ENCODE results near the gene FLRT2. TPM values are rescaled to one million over a fixed set of nuclear protein-coding genes. Genes with fewer than 3 reads are reported as not detected.

Gene FLRT2
- total RNA-seq, 1 experiment from 2014 or later: 13.2 TPM

DNA sequence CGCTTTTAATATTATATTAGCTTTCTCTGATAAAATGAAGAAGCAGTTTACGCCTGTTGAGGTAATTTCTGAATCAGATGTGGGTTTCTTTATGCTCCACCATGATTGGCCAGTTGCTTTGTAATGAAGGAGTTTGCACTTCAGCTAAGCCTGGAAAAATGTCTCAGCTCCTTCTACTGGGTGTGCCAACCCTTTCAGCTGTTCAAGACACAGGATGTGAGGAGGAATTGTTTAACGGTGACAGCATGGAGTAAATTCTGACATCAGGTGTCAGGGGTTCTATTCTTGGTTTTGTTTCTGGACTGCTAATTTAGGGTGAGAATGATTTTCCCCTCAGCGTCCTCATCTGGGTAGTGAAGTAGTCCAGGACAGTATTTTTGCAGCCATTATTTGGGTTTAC, 43.5 kb downstream of the FLRT2 start:
- Mint-ChIP-seq H3K9me3 (no peaks in the 10 kb centered on the region), H3K27me3 (ENCODE audit: low read depth) (no peaks in the 10 kb centered on the region), H3K4me3 (no peak overlapping the region), H3K36me3 (no peaks in the 10 kb centered on the region), H3K4me1 (peaks cover 65% of the 10 kb centered on the region), H3K27ac (no peak overlapping the region)
- POLR2A ChIA-PET: no interaction called here
- TF ChIP-seq NR3C1 (CRISPR knock-in tag; conservative IDR thresholded peaks at IDR 0.05; ENCODE audit: low read depth) (no peak), ZNF671 (CRISPR knock-in tag; IDR thresholded peaks at IDR 0.05) (no peak), JUN (CRISPR knock-in tag; IDR thresholded peaks at IDR 0.05) (no peak), ZNF219 (CRISPR knock-in tag; IDR thresholded peaks at IDR 0.05; ENCODE audit: borderline replicate concordance) (no peak), RELA (CRISPR knock-in tag; IDR thresholded peaks at IDR 0.05; ENCODE audit: borderline replicate concordance) (no peak), NFATC4 (CRISPR knock-in tag; IDR thresholded peaks at IDR 0.05) (no peak), ZNF138 (CRISPR knock-in tag; conservative IDR thresholded peaks at IDR 0.05) (no peak), GTF2I (CRISPR knock-in tag; conservative IDR thresholded peaks at IDR 0.05) (no peak)
- TF ChIP-seq, protein P1, sequence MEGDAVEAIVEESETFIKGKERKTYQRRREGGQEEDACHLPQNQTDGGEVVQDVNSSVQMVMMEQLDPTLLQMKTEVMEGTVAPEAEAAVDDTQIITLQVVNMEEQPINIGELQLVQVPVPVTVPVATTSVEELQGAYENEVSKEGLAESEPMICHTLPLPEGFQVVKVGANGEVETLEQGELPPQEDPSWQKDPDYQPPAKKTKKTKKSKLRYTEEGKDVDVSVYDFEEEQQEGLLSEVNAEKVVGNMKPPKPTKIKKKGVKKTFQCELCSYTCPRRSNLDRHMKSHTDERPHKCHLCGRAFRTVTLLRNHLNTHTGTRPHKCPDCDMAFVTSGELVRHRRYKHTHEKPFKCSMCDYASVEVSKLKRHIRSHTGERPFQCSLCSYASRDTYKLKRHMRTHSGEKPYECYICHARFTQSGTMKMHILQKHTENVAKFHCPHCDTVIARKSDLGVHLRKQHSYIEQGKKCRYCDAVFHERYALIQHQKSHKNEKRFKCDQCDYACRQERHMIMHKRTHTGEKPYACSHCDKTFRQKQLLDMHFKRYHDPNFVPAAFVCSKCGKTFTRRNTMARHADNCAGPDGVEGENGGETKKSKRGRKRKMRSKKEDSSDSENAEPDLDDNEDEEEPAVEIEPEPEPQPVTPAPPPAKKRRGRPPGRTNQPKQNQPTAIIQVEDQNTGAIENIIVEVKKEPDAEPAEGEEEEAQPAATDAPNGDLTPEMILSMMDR (IDR thresholded peaks at IDR 0.05): no peak
- TF ChIP-seq, protein P2, sequence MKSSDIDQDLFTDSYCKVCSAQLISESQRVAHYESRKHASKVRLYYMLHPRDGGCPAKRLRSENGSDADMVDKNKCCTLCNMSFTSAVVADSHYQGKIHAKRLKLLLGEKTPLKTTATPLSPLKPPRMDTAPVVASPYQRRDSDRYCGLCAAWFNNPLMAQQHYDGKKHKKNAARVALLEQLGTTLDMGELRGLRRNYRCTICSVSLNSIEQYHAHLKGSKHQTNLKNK (CRISPR knock-in tag; IDR thresholded peaks at IDR 0.05): no peak
- ATAC-seq: no peak
- no peak for DNase-seq (ENCODE audit: low spot score)
- CTCF ChIA-PET: no interaction called here

DNA sequence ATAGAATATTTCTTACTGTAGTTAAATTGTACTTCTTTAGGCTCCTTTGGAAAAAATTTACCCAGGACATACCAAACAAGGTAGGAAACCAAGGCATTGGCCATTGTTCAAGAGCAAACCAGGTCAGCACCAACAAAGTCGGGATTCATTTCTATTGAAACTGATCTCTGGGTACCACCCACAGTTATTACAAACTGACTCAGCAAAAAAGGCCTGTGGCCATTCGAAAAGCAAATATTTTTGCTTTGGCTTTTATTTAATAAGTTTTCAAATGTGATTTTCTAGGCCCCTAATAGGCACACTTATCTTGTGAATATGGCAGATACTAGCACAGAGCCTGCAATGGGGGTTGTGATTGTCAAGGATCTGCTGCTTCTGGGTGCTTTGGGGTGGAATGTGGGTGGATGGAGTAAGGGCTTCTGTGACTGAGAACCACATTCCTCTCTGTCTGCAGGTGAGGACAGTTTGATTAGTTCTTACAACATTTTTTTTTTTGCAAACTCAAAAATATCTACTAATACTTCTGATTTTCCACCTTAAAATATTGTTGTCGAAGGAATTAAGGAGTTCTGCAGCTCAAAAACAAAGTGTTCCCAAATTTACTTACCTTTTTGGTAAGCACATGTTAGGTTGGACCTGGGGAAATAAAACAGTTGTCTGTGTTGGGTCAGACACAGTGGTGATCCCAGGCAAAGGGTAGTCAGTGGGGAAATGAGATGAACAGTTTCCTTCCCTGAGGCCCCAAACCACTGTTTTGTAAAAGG, 45.1 kb downstream of the FLRT2 start:
- ChIA-PET CTCF (no interaction called here), POLR2A (interaction anchor here (0.9 kb wide), 1 partner anchor 43 kb away, joined by 3 read pairs; no protein-coding TSS in a partner anchor)
- H3K9me3 Mint-ChIP-seq: no peaks in the 10 kb centered on the region
- H3K4me1 Mint-ChIP-seq: peaks cover 60% of the 10 kb centered on the region
- DNase-seq (ENCODE audit: low spot score) (no peak), ATAC-seq (peak; percentile 80)
- H3K27ac Mint-ChIP-seq: peak overlapping the region; percentile 89
- no peaks in the 10 kb centered on the region for H3K36me3 Mint-ChIP-seq
- no peak overlapping the region for H3K4me3 Mint-ChIP-seq
- no peaks in the 10 kb centered on the region for H3K27me3 Mint-ChIP-seq (ENCODE audit: low read depth)
- no peak for TF ChIP-seq ZNF423 (CRISPR knock-in tag; IDR thresholded peaks at IDR 0.05)
- TF ChIP-seq, protein P3, sequence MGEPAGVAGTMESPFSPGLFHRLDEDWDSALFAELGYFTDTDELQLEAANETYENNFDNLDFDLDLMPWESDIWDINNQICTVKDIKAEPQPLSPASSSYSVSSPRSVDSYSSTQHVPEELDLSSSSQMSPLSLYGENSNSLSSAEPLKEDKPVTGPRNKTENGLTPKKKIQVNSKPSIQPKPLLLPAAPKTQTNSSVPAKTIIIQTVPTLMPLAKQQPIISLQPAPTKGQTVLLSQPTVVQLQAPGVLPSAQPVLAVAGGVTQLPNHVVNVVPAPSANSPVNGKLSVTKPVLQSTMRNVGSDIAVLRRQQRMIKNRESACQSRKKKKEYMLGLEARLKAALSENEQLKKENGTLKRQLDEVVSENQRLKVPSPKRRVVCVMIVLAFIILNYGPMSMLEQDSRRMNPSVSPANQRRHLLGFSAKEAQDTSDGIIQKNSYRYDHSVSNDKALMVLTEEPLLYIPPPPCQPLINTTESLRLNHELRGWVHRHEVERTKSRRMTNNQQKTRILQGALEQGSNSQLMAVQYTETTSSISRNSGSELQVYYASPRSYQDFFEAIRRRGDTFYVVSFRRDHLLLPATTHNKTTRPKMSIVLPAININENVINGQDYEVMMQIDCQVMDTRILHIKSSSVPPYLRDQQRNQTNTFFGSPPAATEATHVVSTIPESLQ (CRISPR knock-in tag; IDR thresholded peaks at IDR 0.05): no peak
- TF ChIP-seq JAZF1 (CRISPR knock-in tag; IDR thresholded peaks at IDR 0.05): no peak
- TF ChIP-seq, protein P4, sequence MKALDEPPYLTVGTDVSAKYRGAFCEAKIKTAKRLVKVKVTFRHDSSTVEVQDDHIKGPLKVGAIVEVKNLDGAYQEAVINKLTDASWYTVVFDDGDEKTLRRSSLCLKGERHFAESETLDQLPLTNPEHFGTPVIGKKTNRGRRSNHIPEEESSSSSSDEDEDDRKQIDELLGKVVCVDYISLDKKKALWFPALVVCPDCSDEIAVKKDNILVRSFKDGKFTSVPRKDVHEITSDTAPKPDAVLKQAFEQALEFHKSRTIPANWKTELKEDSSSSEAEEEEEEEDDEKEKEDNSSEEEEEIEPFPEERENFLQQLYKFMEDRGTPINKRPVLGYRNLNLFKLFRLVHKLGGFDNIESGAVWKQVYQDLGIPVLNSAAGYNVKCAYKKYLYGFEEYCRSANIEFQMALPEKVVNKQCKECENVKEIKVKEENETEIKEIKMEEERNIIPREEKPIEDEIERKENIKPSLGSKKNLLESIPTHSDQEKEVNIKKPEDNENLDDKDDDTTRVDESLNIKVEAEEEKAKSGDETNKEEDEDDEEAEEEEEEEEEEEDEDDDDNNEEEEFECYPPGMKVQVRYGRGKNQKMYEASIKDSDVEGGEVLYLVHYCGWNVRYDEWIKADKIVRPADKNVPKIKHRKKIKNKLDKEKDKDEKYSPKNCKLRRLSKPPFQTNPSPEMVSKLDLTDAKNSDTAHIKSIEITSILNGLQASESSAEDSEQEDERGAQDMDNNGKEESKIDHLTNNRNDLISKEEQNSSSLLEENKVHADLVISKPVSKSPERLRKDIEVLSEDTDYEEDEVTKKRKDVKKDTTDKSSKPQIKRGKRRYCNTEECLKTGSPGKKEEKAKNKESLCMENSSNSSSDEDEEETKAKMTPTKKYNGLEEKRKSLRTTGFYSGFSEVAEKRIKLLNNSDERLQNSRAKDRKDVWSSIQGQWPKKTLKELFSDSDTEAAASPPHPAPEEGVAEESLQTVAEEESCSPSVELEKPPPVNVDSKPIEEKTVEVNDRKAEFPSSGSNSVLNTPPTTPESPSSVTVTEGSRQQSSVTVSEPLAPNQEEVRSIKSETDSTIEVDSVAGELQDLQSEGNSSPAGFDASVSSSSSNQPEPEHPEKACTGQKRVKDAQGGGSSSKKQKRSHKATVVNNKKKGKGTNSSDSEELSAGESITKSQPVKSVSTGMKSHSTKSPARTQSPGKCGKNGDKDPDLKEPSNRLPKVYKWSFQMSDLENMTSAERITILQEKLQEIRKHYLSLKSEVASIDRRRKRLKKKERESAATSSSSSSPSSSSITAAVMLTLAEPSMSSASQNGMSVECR (CRISPR knock-in tag; IDR thresholded peaks at IDR 0.05; ENCODE audit: borderline replicate concordance): no peak
- TF ChIP-seq, protein P5, sequence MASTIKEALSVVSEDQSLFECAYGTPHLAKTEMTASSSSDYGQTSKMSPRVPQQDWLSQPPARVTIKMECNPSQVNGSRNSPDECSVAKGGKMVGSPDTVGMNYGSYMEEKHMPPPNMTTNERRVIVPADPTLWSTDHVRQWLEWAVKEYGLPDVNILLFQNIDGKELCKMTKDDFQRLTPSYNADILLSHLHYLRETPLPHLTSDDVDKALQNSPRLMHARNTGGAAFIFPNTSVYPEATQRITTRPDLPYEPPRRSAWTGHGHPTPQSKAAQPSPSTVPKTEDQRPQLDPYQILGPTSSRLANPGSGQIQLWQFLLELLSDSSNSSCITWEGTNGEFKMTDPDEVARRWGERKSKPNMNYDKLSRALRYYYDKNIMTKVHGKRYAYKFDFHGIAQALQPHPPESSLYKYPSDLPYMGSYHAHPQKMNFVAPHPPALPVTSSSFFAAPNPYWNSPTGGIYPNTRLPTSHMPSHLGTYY (CRISPR knock-in tag; IDR thresholded peaks at IDR 0.05): no peak
- no peak for TF ChIP-seq CREM (CRISPR knock-in tag; IDR thresholded peaks at IDR 0.05)
- TF ChIP-seq ZNF396 (CRISPR knock-in tag; IDR thresholded peaks at IDR 0.05; ENCODE audit: borderline replicate concordance): no peak
- TF ChIP-seq, protein P6, sequence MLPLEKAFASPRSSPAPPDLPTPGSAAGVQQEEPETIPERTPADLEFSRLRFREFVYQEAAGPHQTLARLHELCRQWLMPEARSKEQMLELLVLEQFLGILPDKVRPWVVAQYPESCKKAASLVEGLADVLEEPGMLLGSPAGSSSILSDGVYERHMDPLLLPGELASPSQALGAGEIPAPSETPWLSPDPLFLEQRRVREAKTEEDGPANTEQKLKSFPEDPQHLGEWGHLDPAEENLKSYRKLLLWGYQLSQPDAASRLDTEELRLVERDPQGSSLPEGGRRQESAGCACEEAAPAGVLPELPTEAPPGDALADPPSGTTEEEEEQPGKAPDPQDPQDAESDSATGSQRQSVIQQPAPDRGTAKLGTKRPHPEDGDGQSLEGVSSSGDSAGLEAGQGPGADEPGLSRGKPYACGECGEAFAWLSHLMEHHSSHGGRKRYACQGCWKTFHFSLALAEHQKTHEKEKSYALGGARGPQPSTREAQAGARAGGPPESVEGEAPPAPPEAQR (CRISPR knock-in tag; IDR thresholded peaks at IDR 0.05): no peak
- TF ChIP-seq ZNF121 (CRISPR knock-in tag; IDR thresholded peaks at IDR 0.05): no peak
- TF ChIP-seq TEAD1 (CRISPR knock-in tag; IDR thresholded peaks at IDR 0.05): no peak
- TF ChIP-seq GABPB1 (CRISPR knock-in tag; IDR thresholded peaks at IDR 0.05): no peak
- TF ChIP-seq, protein P7, sequence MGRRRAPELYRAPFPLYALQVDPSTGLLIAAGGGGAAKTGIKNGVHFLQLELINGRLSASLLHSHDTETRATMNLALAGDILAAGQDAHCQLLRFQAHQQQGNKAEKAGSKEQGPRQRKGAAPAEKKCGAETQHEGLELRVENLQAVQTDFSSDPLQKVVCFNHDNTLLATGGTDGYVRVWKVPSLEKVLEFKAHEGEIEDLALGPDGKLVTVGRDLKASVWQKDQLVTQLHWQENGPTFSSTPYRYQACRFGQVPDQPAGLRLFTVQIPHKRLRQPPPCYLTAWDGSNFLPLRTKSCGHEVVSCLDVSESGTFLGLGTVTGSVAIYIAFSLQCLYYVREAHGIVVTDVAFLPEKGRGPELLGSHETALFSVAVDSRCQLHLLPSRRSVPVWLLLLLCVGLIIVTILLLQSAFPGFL (CRISPR knock-in tag; IDR thresholded peaks at IDR 0.05; ENCODE audit: borderline replicate concordance): no peak
